Measurements from ENCODE around the gene ADRM1.

GRCh38 chr20:62288535-62289105 lies 14.2 kb upstream of the ADRM1 start:
- no peak for TF ChIP-seq CTCF (conservative IDR thresholded peaks at IDR 0.05; ENCODE audit: low read depth, low read length)
- TF ChIP-seq ELK1 (IDR thresholded peaks at IDR 0.05; ENCODE audit: borderline replicate concordance, low read depth, low read length), result no peak
- no peak for TF ChIP-seq NFE2L2 (IDR thresholded peaks at IDR 0.05; ENCODE audit: low read depth, low read length)
- no peak for TF ChIP-seq POLR2A (IDR thresholded peaks at IDR 0.05; ENCODE audit: low read depth, low read length)
- no peak for TF ChIP-seq SMC3 (IDR thresholded peaks at IDR 0.05; ENCODE audit: low read depth, low read length)
- TF ChIP-seq RAD21 (IDR thresholded peaks at IDR 0.05; ENCODE audit: low read length), result no peak
- TF ChIP-seq MAFK (IDR thresholded peaks at IDR 0.05; ENCODE audit: low read depth, low read length), result no peak
